Activated T-cell treated with anti-CD3 and anti-CD28 coated beads, Interleukin-2, amount 50 U/mL, for 4 hours (primary cell): ENCODE measurements around the gene SLC1A4. TPM values are rescaled to one million over a fixed set of nuclear protein-coding genes. Genes with fewer than 3 reads are reported as not detected.
"Not testable (repeated sequence)": the region's sequence is repeated elsewhere in the genome, so short reads cannot be mapped to it uniquely, and the experiment has no call there.

Experiments used
- ATAC-seq, 2 donors: fragments of 200-7000 bp; cut with Tn5 transposase; one replicate each; pipeline ENCODE4 v1.10.0; 2021
- DNase-seq: peaks from one replicate; pipeline ENCODE4 v3.0.0-alpha.2; 2020
- H3K27me3 Mint-ChIP-seq: one replicate; pipeline ENCODE4 v1.8.0; 2021; ENCODE audit warnings: low read depth, mixed read lengths
- H3K36me3 Mint-ChIP-seq: one replicate; pipeline ENCODE4 v1.8.0; 2022; ENCODE audit warnings: mixed read lengths; ENCODE audit not compliant: insufficient read depth
- H3K4me1 Mint-ChIP-seq: one replicate; pipeline ENCODE4 v1.8.0; 2021; ENCODE audit warnings: low read depth, mixed read lengths
- H3K4me3 Mint-ChIP-seq: one replicate; pipeline ENCODE4 v1.8.0; 2021; ENCODE audit warnings: mild to moderate bottlenecking, moderate library complexity, mixed read lengths
- H3K9me3 Mint-ChIP-seq: one replicate; pipeline ENCODE4 v1.8.0; 2021; ENCODE audit warnings: mixed read lengths
- total RNA-seq, 3 donors: library from RNA; stranded (reverse); gene quantifications; one replicate each; pipeline ENCODE4 v1.2.1, GENCODE V29; 2021

The SLC1A4 gene
- total RNA-seq, 3 donors from 2014 or later, result 6.2 to 16.7 (median 9.6) TPM

DNA sequence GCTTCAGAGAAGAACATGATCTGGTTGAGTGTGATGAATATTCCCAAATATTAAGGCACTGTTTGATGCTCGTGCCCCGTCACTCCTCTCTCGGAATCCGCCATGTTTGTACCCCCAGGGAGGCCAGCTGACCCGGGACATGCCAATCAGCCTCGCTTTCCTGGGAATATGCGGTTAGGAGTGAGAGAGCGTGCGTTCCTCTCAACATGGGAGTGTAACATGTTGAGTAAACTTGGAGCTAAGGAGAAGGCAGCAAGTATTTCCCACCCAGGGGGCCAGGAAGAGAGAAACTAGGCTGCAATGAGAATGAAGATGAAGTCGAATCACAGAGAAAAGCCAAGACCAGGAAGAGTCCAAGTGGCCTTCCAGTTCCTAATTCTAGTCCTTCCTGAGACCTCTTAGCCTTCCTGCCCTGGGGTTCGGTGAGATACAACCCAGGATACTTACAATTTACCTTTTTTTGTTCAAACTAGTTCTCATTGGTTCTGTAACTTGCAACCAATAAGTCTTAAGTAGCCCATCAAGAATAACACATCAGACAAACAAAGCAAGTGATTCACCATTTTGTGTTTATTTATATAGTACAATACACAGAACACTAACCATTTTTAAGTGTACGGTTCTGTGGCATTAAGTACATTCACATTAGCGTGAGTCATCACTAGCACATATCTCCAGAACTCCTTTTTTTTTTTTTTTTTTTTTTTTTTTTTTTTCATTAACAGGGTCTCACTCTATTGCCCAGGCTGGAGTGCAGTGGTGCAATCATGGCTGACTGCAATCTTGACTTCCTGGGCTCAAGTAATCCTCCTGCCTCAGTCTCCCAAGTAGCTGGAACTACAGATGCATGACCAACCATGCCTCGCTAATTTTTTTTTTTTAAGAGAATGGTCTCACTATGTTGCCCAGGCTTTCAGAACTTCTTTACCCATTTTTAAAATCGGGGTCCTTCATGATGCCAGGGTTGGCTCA is 36.4 kb upstream of the SLC1A4 start:
- H3K36me3 Mint-ChIP-seq, result no peaks in the 10 kb centered on the region
- H3K4me1 Mint-ChIP-seq, result peaks cover 2% of the 10 kb centered on the region
- DNase-seq (no peak), ATAC-seq (no peak)
- no peak overlapping the region for H3K4me3 Mint-ChIP-seq
- H3K27me3 Mint-ChIP-seq, result no peaks in the 10 kb centered on the region
- H3K9me3 Mint-ChIP-seq, result no peaks in the 10 kb centered on the region

DNA sequence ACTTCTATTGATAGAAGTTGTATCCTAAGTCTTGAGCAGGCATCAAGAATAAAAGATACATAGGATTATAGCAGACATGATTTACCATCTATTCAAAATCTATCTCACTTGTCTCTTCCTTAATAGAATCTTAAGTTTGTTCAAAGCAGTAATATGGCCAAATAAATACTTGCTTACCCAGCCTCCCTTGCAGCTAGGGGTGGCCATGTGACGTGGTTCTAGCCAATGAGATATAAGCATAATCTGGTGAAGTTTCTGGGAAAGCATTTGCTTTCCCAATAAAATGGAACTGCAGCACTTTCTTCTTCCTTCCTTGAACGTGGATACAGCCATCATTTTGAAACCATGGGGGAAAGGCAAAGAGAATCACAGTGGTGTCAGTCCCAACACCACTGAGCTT is 33.7 kb upstream of the SLC1A4 start:
- no peak overlapping the region for H3K4me3 Mint-ChIP-seq
- ATAC-seq (no peak), DNase-seq (no peak)
- H3K4me1 Mint-ChIP-seq, result no peaks in the 10 kb centered on the region
- H3K36me3 Mint-ChIP-seq, result peaks cover 1% of the 10 kb centered on the region
- H3K27me3 Mint-ChIP-seq, result no peaks in the 10 kb centered on the region
- no peaks in the 10 kb centered on the region for H3K9me3 Mint-ChIP-seq

DNA sequence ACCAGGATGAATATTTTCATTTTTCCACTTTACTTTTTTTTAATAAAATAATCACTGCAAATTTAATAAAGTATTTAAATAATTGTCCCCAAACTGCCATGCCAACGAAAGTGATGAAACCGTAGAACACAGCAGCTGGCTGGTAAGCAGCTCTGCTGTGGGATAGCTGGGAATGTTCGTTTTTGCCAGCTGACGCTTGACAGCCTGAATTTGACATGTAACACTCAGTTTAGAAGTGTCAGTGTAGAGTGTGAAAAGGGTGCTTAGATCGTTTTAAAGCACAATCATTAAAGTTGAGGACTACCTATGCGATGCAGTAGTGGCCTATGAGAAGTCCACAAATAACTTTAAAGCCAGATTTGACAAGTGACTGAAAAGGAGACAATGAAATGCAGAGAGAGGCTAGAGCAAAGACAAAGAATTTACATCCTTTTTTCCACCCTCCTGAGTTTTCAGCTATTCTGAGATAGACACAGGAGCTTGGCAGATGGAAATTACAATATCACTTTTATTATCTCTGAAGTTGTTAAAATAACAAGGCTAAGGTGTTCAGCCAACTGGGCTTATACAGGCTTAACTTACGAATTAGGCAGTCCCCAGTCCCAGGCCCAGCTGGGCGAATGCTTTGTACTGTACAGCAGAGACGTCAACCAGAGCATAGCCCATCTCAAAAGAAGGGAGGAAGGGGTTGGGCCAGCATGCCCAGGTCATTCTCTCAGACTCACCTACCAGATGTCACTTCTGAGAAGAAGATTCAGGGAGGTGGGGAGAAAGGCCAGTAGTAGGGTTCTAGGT is 31.9 kb upstream of the SLC1A4 start:
- H3K36me3 Mint-ChIP-seq, result peaks cover 1% of the 10 kb centered on the region
- H3K4me3 Mint-ChIP-seq, result no peak overlapping the region
- no peaks in the 10 kb centered on the region for H3K4me1 Mint-ChIP-seq
- ATAC-seq, result no peak
- DNase-seq, result no peak
- no peaks in the 10 kb centered on the region for H3K27me3 Mint-ChIP-seq
- H3K9me3 Mint-ChIP-seq, result no peaks in the 10 kb centered on the region

DNA sequence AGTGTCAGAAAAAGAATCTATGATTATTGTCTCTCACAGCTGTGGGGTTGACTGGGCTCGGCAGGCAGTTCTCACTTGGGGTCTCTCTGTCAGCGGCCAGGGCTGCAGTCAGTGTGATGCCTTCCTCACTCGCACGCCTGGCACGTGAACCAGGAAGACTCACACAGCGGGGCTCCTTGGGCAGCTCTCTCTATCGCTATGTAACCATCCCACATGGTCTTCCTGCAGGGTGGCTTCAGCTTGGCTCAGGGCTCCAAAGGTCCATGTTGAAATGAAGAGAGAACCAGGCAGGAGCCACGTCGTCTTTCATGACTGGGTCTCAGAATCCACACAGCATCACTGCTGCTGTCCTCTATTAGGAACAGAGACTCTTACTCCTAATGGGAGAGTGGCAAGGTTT is 30.6 kb upstream of the SLC1A4 start:
- no peak overlapping the region for H3K4me3 Mint-ChIP-seq
- no peak for DNase-seq
- no peak for ATAC-seq
- H3K27me3 Mint-ChIP-seq, result no peaks in the 10 kb centered on the region
- peaks cover 1% of the 10 kb centered on the region for H3K36me3 Mint-ChIP-seq
- H3K9me3 Mint-ChIP-seq, result no peaks in the 10 kb centered on the region
- H3K4me1 Mint-ChIP-seq, result no peaks in the 10 kb centered on the region

DNA sequence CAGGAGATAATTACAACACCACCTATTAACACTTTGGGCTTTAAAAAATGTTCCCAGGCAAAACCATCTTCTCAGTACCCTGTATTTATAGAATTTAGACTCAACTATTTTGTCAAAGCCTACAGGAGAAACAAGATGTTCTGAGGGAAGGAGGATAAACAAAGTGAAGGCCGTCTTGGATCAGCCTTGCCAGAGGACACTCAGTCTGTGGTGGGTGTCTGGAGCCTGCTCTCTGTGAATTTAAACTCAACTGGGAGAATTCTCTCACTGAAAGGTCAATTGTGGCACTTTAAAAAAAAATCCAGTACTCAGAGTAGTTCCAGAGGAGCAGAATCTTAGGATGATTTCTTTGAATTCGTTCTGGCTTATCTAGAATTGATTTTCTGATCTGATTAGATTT is 28.4 kb upstream of the SLC1A4 start:
- Mint-ChIP-seq H3K36me3 (peaks cover 1% of the 10 kb centered on the region), H3K9me3 (no peaks in the 10 kb centered on the region), H3K4me1 (no peaks in the 10 kb centered on the region), H3K4me3 (no peak overlapping the region), H3K27me3 (no peaks in the 10 kb centered on the region)
- DNase-seq (no peak), ATAC-seq (no peak)

DNA sequence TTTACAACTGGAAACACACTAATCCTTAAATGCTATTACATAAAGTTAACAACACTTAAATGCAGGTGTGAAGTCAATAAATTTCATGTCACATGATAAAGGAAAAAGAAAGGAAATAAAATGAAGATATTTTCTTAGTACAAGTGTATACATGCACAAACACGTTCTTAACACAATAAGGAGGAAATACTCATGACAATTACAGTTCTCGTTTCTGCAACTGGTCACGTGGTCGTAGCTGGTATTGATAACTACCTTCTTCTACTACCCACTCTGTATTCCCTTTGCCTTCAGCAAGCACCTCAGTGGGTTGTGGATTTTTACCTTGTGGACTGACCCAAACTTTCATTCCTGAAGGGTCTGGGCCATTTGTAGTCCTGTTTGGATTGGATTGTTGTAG is 26.1 kb upstream of the SLC1A4 start:
- not testable (repeated sequence) for DNase-seq, H3K4me3 Mint-ChIP-seq, H3K36me3 Mint-ChIP-seq, H3K9me3 Mint-ChIP-seq, ATAC-seq, H3K4me1 Mint-ChIP-seq, H3K27me3 Mint-ChIP-seq

DNA sequence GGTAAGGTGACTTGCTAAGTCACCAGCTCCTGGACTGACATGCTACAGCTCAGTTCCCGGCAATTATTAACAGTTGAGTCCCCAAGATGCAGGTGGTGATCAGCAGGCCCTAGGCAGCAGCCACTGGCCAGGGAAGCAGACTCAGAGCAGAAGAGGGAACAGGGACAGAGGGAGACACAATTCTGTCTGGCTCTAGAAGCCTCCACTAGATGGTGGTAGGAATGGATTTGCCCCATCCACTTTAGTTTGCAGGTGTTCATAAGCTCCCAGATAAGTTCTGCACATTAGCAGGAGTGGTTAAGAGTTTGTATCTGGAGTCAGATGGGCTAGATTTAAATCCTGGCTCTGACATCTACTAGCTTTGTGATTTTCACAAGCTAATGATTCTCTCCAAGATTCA is 25.5 kb upstream of the SLC1A4 start:
- no peak overlapping the region for H3K4me3 Mint-ChIP-seq
- ATAC-seq, result no peak
- peaks cover 1% of the 10 kb centered on the region for H3K36me3 Mint-ChIP-seq
- H3K4me1 Mint-ChIP-seq, result no peaks in the 10 kb centered on the region
- no peak for DNase-seq
- no peaks in the 10 kb centered on the region for H3K27me3 Mint-ChIP-seq
- no peaks in the 10 kb centered on the region for H3K9me3 Mint-ChIP-seq

DNA sequence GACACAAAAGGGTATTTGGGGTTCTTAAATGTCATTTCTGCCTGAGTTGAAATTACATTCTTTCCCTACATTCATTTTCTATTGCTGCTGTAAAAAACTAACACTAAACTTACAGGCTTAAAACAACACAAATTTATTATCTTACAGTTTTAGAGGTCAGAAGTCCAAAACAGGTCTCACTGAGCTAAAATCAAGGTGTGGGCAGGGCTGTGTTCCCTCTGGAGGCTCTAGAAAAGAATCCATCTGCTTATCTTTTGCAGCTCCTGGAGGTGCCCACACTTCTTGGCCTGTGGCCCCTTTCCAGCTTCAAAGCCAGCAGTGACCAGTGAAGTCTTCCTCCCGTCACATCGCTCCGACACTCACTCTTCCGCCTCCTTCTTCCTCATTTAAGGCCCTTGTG is 23.2 kb upstream of the SLC1A4 start:
- no peak overlapping the region for H3K4me3 Mint-ChIP-seq
- no peaks in the 10 kb centered on the region for H3K36me3 Mint-ChIP-seq
- ATAC-seq, result no peak
- H3K4me1 Mint-ChIP-seq, result no peaks in the 10 kb centered on the region
- no peaks in the 10 kb centered on the region for H3K27me3 Mint-ChIP-seq
- H3K9me3 Mint-ChIP-seq, result no peaks in the 10 kb centered on the region
- DNase-seq, result no peak

DNA sequence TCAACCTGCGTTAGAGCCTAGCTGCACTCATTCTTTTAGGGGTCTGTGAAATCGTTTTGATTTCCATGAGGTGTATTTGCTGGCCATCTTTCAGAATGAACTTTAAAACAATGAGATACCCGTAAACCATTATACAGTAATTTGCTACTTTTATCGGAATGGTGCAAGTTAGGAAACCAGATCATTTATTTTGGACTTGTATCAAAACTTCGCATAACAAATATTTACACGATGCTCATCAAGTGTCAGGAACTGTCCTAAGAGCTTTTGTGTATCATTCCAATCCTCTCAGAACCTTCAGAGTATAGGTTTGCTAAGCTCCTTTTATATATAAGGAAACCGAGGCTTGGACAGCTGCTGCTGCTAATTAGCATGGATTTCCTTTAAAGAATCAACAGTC is 22.4 kb upstream of the SLC1A4 start:
- Mint-ChIP-seq H3K36me3 (no peaks in the 10 kb centered on the region), H3K9me3 (no peaks in the 10 kb centered on the region), H3K27me3 (no peaks in the 10 kb centered on the region), H3K4me1 (no peaks in the 10 kb centered on the region), H3K4me3 (no peak overlapping the region)
- DNase-seq, result no peak
- no peak for ATAC-seq

DNA sequence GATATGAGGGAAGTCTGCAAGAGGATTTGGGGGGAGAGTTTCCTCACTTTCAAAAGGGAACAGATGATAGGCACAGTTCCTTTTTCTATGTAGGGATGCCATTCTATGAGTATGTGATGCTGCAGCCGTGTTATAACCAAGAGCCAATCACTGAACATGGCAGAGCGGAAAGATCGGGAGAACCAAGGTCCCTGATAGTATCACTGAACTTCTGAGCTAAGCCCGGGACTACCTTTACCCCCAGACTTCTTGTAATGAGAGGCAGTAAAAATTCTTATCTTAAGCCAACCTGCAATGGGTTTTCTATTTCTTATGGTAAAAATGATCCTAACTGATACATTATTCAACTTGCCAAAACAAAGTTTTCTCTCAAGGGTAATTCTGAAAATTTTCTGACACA is 21.6 kb upstream of the SLC1A4 start:
- no peak for ATAC-seq
- no peaks in the 10 kb centered on the region for H3K9me3 Mint-ChIP-seq
- DNase-seq, result no peak
- no peaks in the 10 kb centered on the region for H3K36me3 Mint-ChIP-seq
- no peaks in the 10 kb centered on the region for H3K4me1 Mint-ChIP-seq
- no peaks in the 10 kb centered on the region for H3K27me3 Mint-ChIP-seq
- H3K4me3 Mint-ChIP-seq, result no peak overlapping the region

DNA sequence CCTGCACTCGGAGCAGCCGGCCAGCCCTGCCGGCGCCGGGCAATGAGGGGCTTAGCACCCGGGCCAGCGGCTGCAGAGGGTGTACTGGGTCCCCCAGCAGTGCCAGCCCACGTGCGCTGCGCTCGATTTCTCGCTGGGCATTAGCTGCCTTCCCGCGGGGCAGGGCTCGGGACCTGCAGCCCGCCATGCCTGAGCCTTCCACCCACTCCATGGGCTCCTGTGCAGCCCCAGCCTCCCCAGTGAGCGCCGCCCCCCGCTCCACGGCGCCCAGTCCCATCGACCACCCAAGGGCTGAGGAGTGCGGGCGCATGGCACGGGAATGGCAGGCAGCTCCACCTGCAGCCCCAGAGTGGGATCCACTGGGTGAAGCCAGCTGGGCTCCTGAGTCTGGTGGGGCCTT is 20.1 kb upstream of the SLC1A4 start:
- ATAC-seq, H3K27me3 Mint-ChIP-seq, H3K36me3 Mint-ChIP-seq, H3K9me3 Mint-ChIP-seq, DNase-seq, H3K4me3 Mint-ChIP-seq, H3K4me1 Mint-ChIP-seq: not testable (repeated sequence)

DNA sequence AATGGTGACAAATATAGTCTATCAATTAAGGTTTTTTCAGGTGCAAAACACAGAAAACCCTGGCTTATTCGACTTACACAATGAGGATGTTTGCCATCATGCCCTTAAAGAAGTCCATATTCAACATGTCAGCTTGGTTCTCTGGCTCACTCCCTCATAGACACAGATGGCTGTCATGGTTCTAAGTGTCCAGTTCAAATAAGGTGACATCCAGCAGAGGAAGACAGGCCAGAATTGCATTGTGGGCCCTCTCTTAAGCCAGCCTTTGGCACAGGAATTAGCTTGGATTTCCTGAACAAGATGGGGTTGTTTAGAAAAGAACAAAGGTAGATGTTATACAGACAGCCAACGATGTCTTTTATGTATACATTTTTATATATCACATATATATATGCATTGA is 18.7 kb upstream of the SLC1A4 start:
- Mint-ChIP-seq H3K4me3 (no peak overlapping the region), H3K9me3 (no peaks in the 10 kb centered on the region), H3K36me3 (no peaks in the 10 kb centered on the region), H3K27me3 (no peaks in the 10 kb centered on the region), H3K4me1 (no peaks in the 10 kb centered on the region)
- no peak for ATAC-seq
- no peak for DNase-seq

DNA sequence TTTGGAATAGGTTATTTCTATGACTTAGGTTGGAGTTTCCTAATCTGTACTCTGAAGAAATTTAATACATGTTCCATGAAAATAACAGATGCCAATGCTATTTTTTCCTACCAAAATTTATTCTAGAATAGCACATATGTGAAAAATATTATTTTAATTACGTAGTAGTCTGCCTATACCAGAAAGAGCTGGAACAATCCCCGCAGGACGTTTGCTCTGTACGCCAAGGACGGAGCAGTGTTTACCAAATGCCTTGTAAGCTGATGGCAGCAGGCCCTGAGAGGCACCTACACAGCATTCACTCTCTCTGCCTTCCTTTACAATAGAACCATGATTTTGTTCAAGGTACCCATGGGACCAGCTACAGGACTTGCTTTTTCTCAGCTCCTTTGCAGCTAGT is 16.8 kb upstream of the SLC1A4 start:
- ATAC-seq, result no peak
- Mint-ChIP-seq H3K27me3 (no peaks in the 10 kb centered on the region), H3K4me1 (no peaks in the 10 kb centered on the region), H3K36me3 (no peaks in the 10 kb centered on the region), H3K4me3 (no peak overlapping the region), H3K9me3 (no peaks in the 10 kb centered on the region)
- DNase-seq, result no peak

DNA sequence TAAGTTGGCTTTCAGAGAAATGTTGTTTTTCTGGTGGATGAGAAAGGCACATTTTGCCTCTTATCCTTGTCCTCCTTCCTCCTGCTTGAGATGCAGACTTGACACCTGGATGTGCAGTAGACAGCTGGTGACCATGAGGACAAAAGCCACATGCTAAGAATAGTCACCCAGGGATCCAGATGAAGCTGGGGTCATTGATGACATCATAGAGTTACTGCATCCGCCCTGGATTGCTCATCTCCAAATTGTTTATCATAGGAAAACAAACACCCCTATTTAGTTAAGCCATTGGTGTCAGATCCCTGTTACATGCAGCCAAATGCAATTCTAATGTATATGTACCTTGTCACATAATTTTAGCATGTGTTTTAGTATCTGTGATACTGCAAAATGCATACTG is 16.3 kb upstream of the SLC1A4 start:
- Mint-ChIP-seq H3K4me3 (no peak overlapping the region), H3K27me3 (no peaks in the 10 kb centered on the region), H3K9me3 (no peaks in the 10 kb centered on the region), H3K36me3 (no peaks in the 10 kb centered on the region), H3K4me1 (no peaks in the 10 kb centered on the region)
- no peak for ATAC-seq
- DNase-seq, result no peak
